ENCODE data around the gene METTL15. TPM values are rescaled to one million over a fixed set of nuclear protein-coding genes. Genes with fewer than 3 reads are reported as not detected.
"Not testable (repeated sequence)": the region's sequence is repeated elsewhere in the genome, so short reads cannot be mapped to it uniquely, and the experiment has no call there.

METTL15 gene
- total RNA-seq, 1 donor, result 24.6 TPM

DNA sequence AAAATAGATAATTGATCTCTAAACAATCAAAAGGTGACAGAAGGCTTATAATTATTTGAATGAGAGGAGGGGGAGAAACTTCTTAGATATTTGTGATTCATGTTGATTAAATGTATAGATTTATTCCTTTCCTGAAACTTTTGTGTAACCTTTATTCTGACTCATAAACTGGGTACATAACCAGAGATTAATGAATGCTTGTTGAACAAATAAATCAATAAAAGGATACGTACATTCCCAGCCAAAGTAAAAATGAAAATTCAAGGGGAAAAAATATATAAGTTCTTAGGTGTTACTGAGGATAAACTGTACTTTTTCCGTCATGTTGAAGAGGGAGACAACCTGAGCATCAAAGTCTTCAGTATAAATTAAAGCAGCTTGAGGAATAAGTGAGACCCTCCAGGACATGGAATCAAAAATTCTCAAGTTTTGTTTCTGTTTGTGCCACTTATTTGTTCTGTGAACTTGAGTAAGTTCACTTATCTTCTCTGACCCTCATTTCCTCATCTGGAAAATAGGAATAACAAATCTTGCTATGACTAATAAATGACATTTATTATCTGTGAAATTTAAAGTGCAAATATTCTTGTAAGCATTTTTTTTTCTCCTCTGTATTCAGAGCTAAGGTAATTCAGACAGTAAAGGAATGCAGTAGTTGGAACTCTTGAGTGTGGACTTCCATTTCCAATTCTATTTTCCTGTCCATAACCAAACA, 195.4 kb downstream of the METTL15 start:
- DNase-seq (ENCODE audit: low read depth), result peak; percentile 10
- TF ChIP-seq CTCF (IDR thresholded peaks at IDR 0.05; ENCODE audit: insufficient read depth, low read length), result no peak
- no peak overlapping the region for H3K4me3 ChIP-seq (ENCODE audit: low read depth, low read length)

DNA sequence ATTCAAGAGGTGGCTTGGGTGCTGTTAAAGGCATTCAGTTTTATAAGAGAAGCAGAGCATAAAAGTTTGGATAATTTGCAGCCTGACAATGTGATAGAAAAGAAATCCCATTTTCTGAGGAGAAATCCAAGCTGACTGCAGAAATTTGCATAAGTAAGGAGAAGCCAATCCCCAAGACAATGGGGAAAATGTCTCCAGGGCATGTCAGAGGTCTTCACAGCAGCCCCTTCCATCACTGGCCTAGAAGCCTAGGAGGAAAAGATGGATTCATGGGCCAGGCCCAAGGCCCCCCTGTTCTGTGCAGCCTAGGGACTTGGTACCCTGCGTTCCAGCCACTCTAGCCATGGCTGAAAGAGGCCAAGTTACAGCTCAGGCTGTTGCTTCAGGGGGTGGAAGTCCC, 207.3 kb downstream of the METTL15 start:
- no peak for TF ChIP-seq CTCF (IDR thresholded peaks at IDR 0.05; ENCODE audit: insufficient read depth, low read length)
- no peak overlapping the region for H3K4me3 ChIP-seq (ENCODE audit: low read depth, low read length)

GRCh38 chr11:28318871-28319270, 210.7 kb downstream of the METTL15 start:
- DNase-seq (ENCODE audit: low read depth), result peak; percentile 18
- no peak overlapping the region for H3K4me3 ChIP-seq (ENCODE audit: low read depth, low read length)
- TF ChIP-seq CTCF (IDR thresholded peaks at IDR 0.05; ENCODE audit: insufficient read depth, low read length), result no peak

More for the DNA sequence above, 207.3 kb downstream of the METTL15 start:
- DNase-seq (ENCODE audit: low read depth), result no peak

DNA sequence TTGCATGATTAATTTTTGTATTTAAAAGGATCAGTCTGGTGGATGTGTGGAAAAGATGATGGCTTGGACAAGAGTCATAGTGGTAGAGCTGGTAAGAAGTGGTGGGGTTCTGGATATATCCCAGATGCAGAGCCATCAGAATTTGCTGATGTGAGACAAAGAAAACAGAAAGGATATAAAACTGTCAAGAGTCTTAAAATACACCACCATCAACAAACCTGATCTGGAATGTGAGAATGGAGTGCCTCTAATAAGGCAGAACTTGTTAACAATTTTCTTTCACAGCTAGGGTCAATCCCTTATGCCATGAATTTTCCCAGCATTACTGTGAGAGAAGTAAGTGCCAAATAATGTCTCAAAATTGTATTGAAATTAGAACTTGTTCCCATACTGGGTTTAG, 215.4 kb downstream of the METTL15 start:
- no peak for TF ChIP-seq CTCF (IDR thresholded peaks at IDR 0.05; ENCODE audit: insufficient read depth, low read length)
- no peak overlapping the region for H3K4me3 ChIP-seq (ENCODE audit: low read depth, low read length)
- DNase-seq (ENCODE audit: low read depth), result no peak

DNA sequence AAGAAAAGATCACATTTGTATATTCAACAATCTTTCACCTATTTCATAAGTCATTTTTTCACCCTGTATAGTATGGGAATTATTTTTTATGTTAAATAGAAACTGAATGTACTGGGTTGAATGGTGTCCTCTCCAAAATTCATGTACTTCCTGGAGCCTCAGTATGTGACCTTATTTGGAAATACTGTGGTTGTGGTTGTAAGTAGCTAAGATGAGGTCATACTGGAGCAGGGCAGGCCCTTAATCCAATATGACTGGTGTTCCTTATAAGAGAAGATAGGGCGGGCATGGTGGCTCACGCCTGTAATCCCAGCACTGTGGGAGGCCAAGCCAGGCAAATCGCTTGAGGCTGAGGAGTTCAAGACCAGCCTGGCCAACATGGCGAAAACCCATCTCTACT, 224.2 kb downstream of the METTL15 start:
- DNase-seq (ENCODE audit: low read depth); H3K4me3 ChIP-seq (ENCODE audit: low read depth, low read length): not testable (repeated sequence)

DNA sequence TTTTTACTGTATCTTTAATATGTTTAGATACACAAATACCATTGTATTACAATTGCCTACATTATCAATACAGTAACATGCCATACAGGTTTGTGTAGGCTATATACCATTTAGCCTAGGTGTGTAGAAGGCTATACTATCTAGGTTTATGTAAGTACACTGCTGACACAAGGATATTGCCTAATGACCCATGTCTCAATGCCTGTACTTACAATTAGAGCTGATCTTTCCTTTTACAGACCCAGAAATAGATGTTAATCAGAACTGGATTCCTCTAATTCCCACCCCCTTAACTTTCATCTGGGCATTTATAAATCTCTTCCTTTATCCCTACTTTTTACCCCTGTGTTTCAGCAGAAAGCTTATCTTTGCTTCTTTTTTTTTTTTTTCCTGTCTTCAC, 229.5 kb downstream of the METTL15 start:
- no peak overlapping the region for H3K4me3 ChIP-seq (ENCODE audit: low read depth, low read length)
- no peak for TF ChIP-seq CTCF (IDR thresholded peaks at IDR 0.05; ENCODE audit: insufficient read depth, low read length)
- no peak for DNase-seq (ENCODE audit: low read depth)

DNA sequence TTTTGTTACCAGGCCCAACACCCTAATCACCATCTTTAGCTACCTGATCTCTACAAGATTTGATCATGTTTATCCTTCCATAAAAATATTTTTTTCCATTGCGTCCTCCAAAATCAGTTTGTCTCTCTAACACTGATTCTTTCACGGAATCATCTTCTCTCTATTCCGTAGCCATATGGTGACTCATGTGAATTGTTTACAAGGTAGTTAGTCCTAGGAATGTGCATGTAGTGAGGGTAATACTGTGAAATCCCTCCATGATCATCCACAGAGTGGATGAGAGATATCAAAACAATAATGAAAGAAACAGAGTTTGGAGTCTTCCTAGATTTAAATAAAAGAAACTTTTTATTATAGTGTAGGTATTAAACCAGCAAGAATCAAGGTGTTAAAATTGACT, 230.2 kb downstream of the METTL15 start:
- TF ChIP-seq CTCF (IDR thresholded peaks at IDR 0.05; ENCODE audit: insufficient read depth, low read length), result no peak
- H3K4me3 ChIP-seq (ENCODE audit: low read depth, low read length), result no peak overlapping the region
- DNase-seq (ENCODE audit: low read depth), result no peak

Data from fibroblast of the aortic adventitia (primary cell).